ENCODE results near the gene TAGLN3.

TAGLN3 gene

GRCh38 chr3:111999484-112000324, 982 bp downstream of the TAGLN3 start:
- Mint-ChIP-seq H3K27ac (no peak overlapping the region), H3K4me3 (peak overlapping the region; percentile 73 to 83), H3K27me3 (no peaks in the 10 kb centered on the region), H3K9me3 (no peaks in the 10 kb centered on the region), H3K4me1 (peaks cover 60% of the 10 kb centered on the region)
- ATAC-seq (no peak), DNase-seq (no peak)

GRCh38 chr3:112000367-112000771, 1.6 kb downstream of the TAGLN3 start:
- DNase-seq (no peak), ATAC-seq (no peak)
- H3K9me3 Mint-ChIP-seq = no peaks in the 10 kb centered on the region
- no peaks in the 10 kb centered on the region for H3K27me3 Mint-ChIP-seq
- H3K4me3 Mint-ChIP-seq = no peak overlapping the region
- H3K27ac Mint-ChIP-seq = no peak overlapping the region
- H3K4me1 Mint-ChIP-seq = peaks cover 67% of the 10 kb centered on the region

GRCh38 chr3:112000966-112001365, 2.2 kb downstream of the TAGLN3 start:
- ATAC-seq (no peak), DNase-seq (no peak)
- no peaks in the 10 kb centered on the region for H3K27me3 Mint-ChIP-seq
- no peaks in the 10 kb centered on the region for H3K9me3 Mint-ChIP-seq
- peaks cover 69% of the 10 kb centered on the region for H3K4me1 Mint-ChIP-seq
- H3K27ac Mint-ChIP-seq = no peak overlapping the region
- H3K4me3 Mint-ChIP-seq = no peak overlapping the region

- H3K4me1 Mint-ChIP-seq = peaks cover 69% of the 10 kb centered on the region
- H3K27me3 Mint-ChIP-seq = no peaks in the 10 kb centered on the region
- H3K4me3 Mint-ChIP-seq = no peak overlapping the region
- H3K9me3 Mint-ChIP-seq = no peaks in the 10 kb centered on the region
- no peak for DNase-seq
- no peak for ATAC-seq
- H3K27ac Mint-ChIP-seq = no peak overlapping the region
Observed at GRCh38 chr3:112001526-112001925, 2.8 kb downstream of the TAGLN3 start.

GRCh38 chr3:112002096-112002971, 3.6 kb downstream of the TAGLN3 start:
- ATAC-seq = peak; percentile 83
- Mint-ChIP-seq H3K4me3 (peak overlapping the region; percentile 7 to 73), H3K4me1 (peaks cover 69% of the 10 kb centered on the region), H3K27ac (peak overlapping the region in 1 of 2 donors; percentile 16), H3K27me3 (no peaks in the 10 kb centered on the region), H3K9me3 (no peaks in the 10 kb centered on the region)
- peak; percentile 17 to 38 for DNase-seq

- Mint-ChIP-seq H3K4me1 (peaks cover 66% of the 10 kb centered on the region), H3K4me3 (no peak overlapping the region), H3K27me3 (no peaks in the 10 kb centered on the region), H3K9me3 (no peaks in the 10 kb centered on the region), H3K27ac (no peak overlapping the region)
- ATAC-seq (peak; percentile 30), DNase-seq (no peak)
Observed at GRCh38 chr3:112003321-112004080, 4.8 kb downstream of the TAGLN3 start.

- ATAC-seq (no peak), DNase-seq (no peak)
- Mint-ChIP-seq H3K4me1 (peaks cover 60% of the 10 kb centered on the region), H3K4me3 (peak overlapping the region in 1 of 2 donors; percentile 10), H3K9me3 (no peaks in the 10 kb centered on the region), H3K27ac (peak overlapping the region in 1 of 2 donors; percentile 79), H3K27me3 (no peaks in the 10 kb centered on the region)
Observed at GRCh38 chr3:112004187-112004586, 5.5 kb downstream of the TAGLN3 start.

GRCh38 chr3:112004669-112005068, 5.9 kb downstream of the TAGLN3 start:
- ATAC-seq (no peak), DNase-seq (no peak)
- Mint-ChIP-seq H3K4me1 (peaks cover 55% of the 10 kb centered on the region), H3K9me3 (no peaks in the 10 kb centered on the region), H3K4me3 (no peak overlapping the region), H3K27ac (no peak overlapping the region), H3K27me3 (no peaks in the 10 kb centered on the region)

- no peak overlapping the region for H3K4me3 Mint-ChIP-seq
Observed at GRCh38 chr3:112005091-112005672, 6.5 kb downstream of the TAGLN3 start.

GRCh38 chr3:112007633-112008032, 8.9 kb downstream of the TAGLN3 start:
- Mint-ChIP-seq H3K27me3 (no peaks in the 10 kb centered on the region), H3K9me3 (no peaks in the 10 kb centered on the region), H3K27ac (no peak overlapping the region), H3K4me3 (no peak overlapping the region), H3K4me1 (peaks cover 31% of the 10 kb centered on the region)
- no peak for ATAC-seq
- no peak for DNase-seq

More at GRCh38 chr3:112005091-112005672, 6.5 kb downstream of the TAGLN3 start:
- Mint-ChIP-seq H3K27me3 (no peaks in the 10 kb centered on the region), H3K9me3 (no peaks in the 10 kb centered on the region), H3K27ac (no peak overlapping the region), H3K4me1 (peaks cover 51% of the 10 kb centered on the region)
- DNase-seq = no peak
- peak; percentile 35 for ATAC-seq

- no peak for ATAC-seq
- Mint-ChIP-seq H3K4me1 (peaks cover 28% of the 10 kb centered on the region), H3K4me3 (no peak overlapping the region), H3K27ac (no peak overlapping the region), H3K27me3 (no peaks in the 10 kb centered on the region), H3K9me3 (no peaks in the 10 kb centered on the region)
- DNase-seq = no peak
Observed at GRCh38 chr3:112009670-112010069, 10.9 kb downstream of the TAGLN3 start.

- H3K9me3 Mint-ChIP-seq = no peaks in the 10 kb centered on the region
- H3K27me3 Mint-ChIP-seq = no peaks in the 10 kb centered on the region
- no peak overlapping the region for H3K27ac Mint-ChIP-seq
- DNase-seq (no peak), ATAC-seq (no peak)
- H3K4me3 Mint-ChIP-seq = no peak overlapping the region
- H3K4me1 Mint-ChIP-seq = peaks cover 18% of the 10 kb centered on the region
Observed at GRCh38 chr3:112010636-112011035, 11.9 kb downstream of the TAGLN3 start.

GRCh38 chr3:112011376-112011940, 12.7 kb downstream of the TAGLN3 start:
- H3K9me3 Mint-ChIP-seq = no peaks in the 10 kb centered on the region

GRCh38 chr3:112012205-112012992, 13.7 kb downstream of the TAGLN3 start:
- H3K27ac Mint-ChIP-seq = peak overlapping the region; percentile 35 to 77

More at GRCh38 chr3:112011376-112011940, 12.7 kb downstream of the TAGLN3 start:
- H3K4me3 Mint-ChIP-seq = no peak overlapping the region
- no peak for DNase-seq
- peaks cover 18% of the 10 kb centered on the region for H3K4me1 Mint-ChIP-seq
- ATAC-seq = no peak
- no peaks in the 10 kb centered on the region for H3K27me3 Mint-ChIP-seq
- H3K27ac Mint-ChIP-seq = no peak overlapping the region

More at GRCh38 chr3:112012205-112012992, 13.7 kb downstream of the TAGLN3 start:
- no peak for DNase-seq
- Mint-ChIP-seq H3K27me3 (no peaks in the 10 kb centered on the region), H3K4me3 (no peak overlapping the region), H3K9me3 (no peaks in the 10 kb centered on the region), H3K4me1 (peaks cover 18% of the 10 kb centered on the region)
- ATAC-seq = no peak
